Stimulated activated CD8-positive, alpha-beta memory T cell treated with anti-CD3 and anti-CD28 coated beads, Interleukin-4, amount 100 ng/mL, for 48 hours (primary cell): Measurements from ENCODE around the gene TCP11L2.
A peak's percentile ranks its signal among the peaks of the same experiment; 100 is the strongest.
"Not testable (repeated sequence)": the region's sequence is repeated elsewhere in the genome, so short reads cannot be mapped to it uniquely, and the experiment has no call there.

ENCODE experiments used
- DNase-seq: peaks from one replicate; pipeline ENCODE4 v3.0.0-alpha.2; 2020

The TCP11L2 gene

GRCh38 chr12:106285982-106286381, 16.6 kb upstream of the TCP11L2 start:
- no peak for DNase-seq

GRCh38 chr12:106286576-106287162, 15.9 kb upstream of the TCP11L2 start:
- not testable (repeated sequence) for DNase-seq

GRCh38 chr12:106287364-106287763, 15.2 kb upstream of the TCP11L2 start:
- no peak for DNase-seq

- DNase-seq, result no peak
Observed at GRCh38 chr12:106288101-106288493, 14.4 kb upstream of the TCP11L2 start.

GRCh38 chr12:106288494-106289195, 13.9 kb upstream of the TCP11L2 start:
- DNase-seq, result peak; percentile 41

GRCh38 chr12:106289196-106289681, 13.3 kb upstream of the TCP11L2 start:
- DNase-seq, result no peak

- DNase-seq, result no peak
Observed at GRCh38 chr12:106290666-106291065, 11.9 kb upstream of the TCP11L2 start.

GRCh38 chr12:106291342-106291741, 11.2 kb upstream of the TCP11L2 start:
- no peak for DNase-seq

- DNase-seq, result no peak
Observed at GRCh38 chr12:106292339-106292738, 10.2 kb upstream of the TCP11L2 start.

- DNase-seq, result no peak
Observed at GRCh38 chr12:106296179-106296877, 6.2 kb upstream of the TCP11L2 start.

- no peak for DNase-seq
Observed at GRCh38 chr12:106297075-106297474, 5.5 kb upstream of the TCP11L2 start.

- DNase-seq, result no peak
Observed at GRCh38 chr12:106297681-106298080, 4.9 kb upstream of the TCP11L2 start.

- DNase-seq, result no peak
Observed at GRCh38 chr12:106299202-106299774, 3.2 kb upstream of the TCP11L2 start.

GRCh38 chr12:106300761-106301160, 1.8 kb upstream of the TCP11L2 start:
- no peak for DNase-seq

- no peak for DNase-seq
Observed at GRCh38 chr12:106301241-106301610, 1.3 kb upstream of the TCP11L2 start.

- peak; percentile 57 for DNase-seq
Observed at GRCh38 chr12:106301611-106302321, 767 bp upstream of the TCP11L2 start.

GRCh38 chr12:106303202-106303820, 778 bp downstream of the TCP11L2 start:
- peak; percentile 79 for DNase-seq

GRCh38 chr12:106304001-106304421, 1.5 kb downstream of the TCP11L2 start:
- no peak for DNase-seq

GRCh38 chr12:106304797-106305196, 2.3 kb downstream of the TCP11L2 start:
- DNase-seq, result no peak

- DNase-seq, result no peak
Observed at GRCh38 chr12:106305376-106305775, 2.8 kb downstream of the TCP11L2 start.

GRCh38 chr12:106307181-106307580, 4.6 kb downstream of the TCP11L2 start:
- DNase-seq, result no peak

GRCh38 chr12:106308121-106308520, 5.6 kb downstream of the TCP11L2 start:
- DNase-seq, result no peak

GRCh38 chr12:106308611-106309010, 6.1 kb downstream of the TCP11L2 start:
- DNase-seq, result no peak
